GM12892 (cell line): ENCODE results near the gene CDK8.
"Not testable (repeated sequence)": the region's sequence is repeated elsewhere in the genome, so short reads cannot be mapped to it uniquely, and the experiment has no call there.

Experiments
- DNase-seq: peaks from one replicate; pipeline ENCODE4 v3.0.0; 2011; ENCODE audit not compliant: insufficient read length
- FAIRE-seq: peaks from 2 replicates; lab custom pipeline; 2011; peaks lifted over from hg19 to GRCh38; lab: Jason Lieb, UNC
- POLR2A ChIP-seq: IDR thresholded peaks from 2 replicates; pipeline ENCODE4 v1.6.1; 2011; ENCODE audit warnings: low read depth, low read length, control low read depth
- POLR2AphosphoS5 ChIP-seq: IDR thresholded peaks from 2 replicates; pipeline ENCODE4 v1.6.1; 2011; ENCODE audit warnings: low read depth, low read length, control low read depth
- TAF1 ChIP-seq: IDR thresholded peaks from 2 replicates; pipeline ENCODE4 v1.6.1; 2011; ENCODE audit warnings: low read depth, mild to moderate bottlenecking, control low read depth, low read length, borderline replicate concordance

The CDK8 gene

GRCh38 chr13:26299168-26299750 lies 45.3 kb downstream of the CDK8 start:
- FAIRE-seq (no peak), DNase-seq (no peak)
- TF ChIP-seq TAF1 (no peak), POLR2AphosphoS5 (no peak), POLR2A (no peak)

GRCh38 chr13:26300140-26300539 lies 46.2 kb downstream of the CDK8 start:
- TF ChIP-seq POLR2AphosphoS5 (no peak), TAF1 (no peak), POLR2A (no peak)
- FAIRE-seq (no peak), DNase-seq (no peak)

GRCh38 chr13:26305676-26306075 lies 51.7 kb downstream of the CDK8 start:
- no peak for FAIRE-seq

DNA sequence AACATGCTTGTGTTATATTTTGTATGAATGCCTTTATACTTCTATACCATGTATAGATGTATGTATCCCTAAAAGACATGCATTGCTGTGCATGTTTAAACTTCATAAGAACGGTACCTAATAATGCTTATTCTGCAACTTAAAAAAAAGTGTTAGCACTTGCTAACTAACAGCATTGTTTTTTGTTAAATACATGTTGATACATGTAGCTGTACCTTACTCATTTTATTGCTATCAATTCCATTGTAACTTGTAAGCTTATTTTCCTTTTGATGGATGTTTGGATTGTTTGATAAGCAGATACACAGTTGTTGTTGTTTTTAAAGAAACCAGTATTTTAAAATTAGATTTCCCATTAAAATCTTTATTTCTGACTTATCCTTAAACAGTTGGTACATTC lies 53.8 kb downstream of the CDK8 start:
- no peak for TF ChIP-seq POLR2A
- no peak for TF ChIP-seq TAF1
- TF ChIP-seq POLR2AphosphoS5: no peak
- FAIRE-seq: no peak
- no peak for DNase-seq

More at GRCh38 chr13:26305676-26306075, 51.7 kb downstream of the CDK8 start:
- no peak for TF ChIP-seq TAF1
- no peak for TF ChIP-seq POLR2A
- TF ChIP-seq POLR2AphosphoS5: no peak
- DNase-seq: no peak

- no peak for FAIRE-seq
- TF ChIP-seq TAF1 (no peak), POLR2A (no peak), POLR2AphosphoS5 (no peak)
Measured at GRCh38 chr13:26308250-26308649, 54.3 kb downstream of the CDK8 start.

DNA sequence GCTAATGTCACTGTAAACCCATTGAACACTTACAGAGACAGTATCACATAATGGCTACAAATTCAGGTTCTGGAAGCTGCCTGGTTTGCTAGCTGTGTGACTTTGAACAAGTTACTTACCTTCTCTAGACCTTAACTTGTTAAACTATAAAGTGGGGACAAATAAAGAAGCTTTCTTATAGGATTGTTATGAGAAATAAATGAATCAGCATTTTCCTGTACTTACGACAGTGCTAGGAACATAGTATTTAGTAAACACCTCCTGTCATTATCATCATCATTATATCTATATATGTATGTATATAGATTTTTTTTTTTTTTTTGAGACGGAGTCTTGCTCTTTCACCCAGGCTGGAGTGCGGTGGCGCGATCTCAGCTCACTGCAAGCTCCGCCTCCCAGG lies 54.9 kb downstream of the CDK8 start:
- TF ChIP-seq POLR2AphosphoS5 (no peak), TAF1 (no peak), POLR2A (no peak)
- no peak for DNase-seq
- FAIRE-seq: no peak

More at GRCh38 chr13:26308250-26308649, 54.3 kb downstream of the CDK8 start:
- DNase-seq: no peak

DNA sequence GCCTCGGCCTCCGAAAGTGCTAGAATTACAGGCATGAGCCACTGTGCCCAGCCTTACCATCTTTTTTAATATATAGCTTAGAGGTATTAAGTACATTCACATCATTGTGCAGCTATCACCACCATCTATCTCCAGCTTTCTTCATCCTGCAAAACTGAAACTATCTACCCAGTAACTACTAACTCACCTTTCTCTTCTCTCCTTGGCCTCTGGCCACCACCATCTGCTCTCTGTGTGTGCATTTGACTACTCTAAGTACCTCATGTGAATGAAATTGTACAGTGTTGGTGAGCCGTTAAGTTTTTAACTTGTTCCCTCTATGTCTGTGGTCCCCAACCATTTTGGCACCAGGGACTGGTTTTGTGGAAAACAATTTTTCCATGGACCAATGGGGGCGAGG lies 56.1 kb downstream of the CDK8 start:
- no peak for DNase-seq
- TF ChIP-seq POLR2AphosphoS5 (no peak), TAF1 (no peak), POLR2A (no peak)
- no peak for FAIRE-seq

DNA sequence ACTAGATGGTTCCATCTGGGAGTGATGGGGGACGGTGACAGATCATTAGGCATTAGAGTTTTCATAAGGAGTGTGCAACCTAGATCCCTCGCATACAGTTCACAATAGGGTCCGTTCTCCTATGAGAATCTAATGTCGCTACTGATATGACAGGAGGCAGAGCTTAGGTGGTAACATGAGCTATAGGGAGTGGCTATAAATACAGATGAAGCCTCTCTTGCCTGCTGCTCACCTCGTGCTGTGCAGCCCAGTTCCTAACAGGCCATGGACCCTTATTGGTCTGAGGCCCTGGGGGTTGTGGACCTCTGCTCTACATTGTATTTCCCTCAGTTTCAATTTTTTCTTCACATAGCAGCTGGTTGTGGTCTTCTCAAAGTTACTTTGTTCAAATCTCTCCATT lies 56.5 kb downstream of the CDK8 start:
- no peak for FAIRE-seq

GRCh38 chr13:26312019-26312418 lies 58.1 kb downstream of the CDK8 start:
- DNase-seq, FAIRE-seq: not testable (repeated sequence)

More for the DNA sequence above, 56.5 kb downstream of the CDK8 start:
- DNase-seq: no peak
- TF ChIP-seq POLR2AphosphoS5: no peak
- no peak for TF ChIP-seq POLR2A
- no peak for TF ChIP-seq TAF1

- FAIRE-seq: not testable (repeated sequence)
Measured at GRCh38 chr13:26316095-26316494, 62.2 kb downstream of the CDK8 start.

DNA sequence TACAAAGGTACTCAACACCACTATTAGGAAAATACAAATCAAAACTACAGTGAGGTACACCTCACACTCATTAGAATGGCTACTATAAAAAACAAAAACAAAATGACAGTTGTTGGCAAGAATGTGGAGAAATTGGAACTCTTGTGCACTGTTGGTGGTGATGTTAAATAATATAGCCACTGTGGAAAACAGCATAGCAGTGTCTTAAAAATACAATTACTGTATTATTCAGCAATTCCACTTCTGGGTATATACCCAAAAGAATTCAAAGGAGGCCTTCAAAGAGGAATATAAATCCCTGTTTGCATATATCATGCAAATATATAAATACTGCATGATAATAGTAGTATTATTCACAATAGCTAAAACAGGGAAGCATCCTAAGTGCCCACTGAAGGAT lies 66.8 kb downstream of the CDK8 start:
- DNase-seq: no peak
- TF ChIP-seq POLR2AphosphoS5 (no peak), POLR2A (no peak), TAF1 (no peak)
- no peak for FAIRE-seq

More at GRCh38 chr13:26316095-26316494, 62.2 kb downstream of the CDK8 start:
- not testable (repeated sequence) for DNase-seq

DNA sequence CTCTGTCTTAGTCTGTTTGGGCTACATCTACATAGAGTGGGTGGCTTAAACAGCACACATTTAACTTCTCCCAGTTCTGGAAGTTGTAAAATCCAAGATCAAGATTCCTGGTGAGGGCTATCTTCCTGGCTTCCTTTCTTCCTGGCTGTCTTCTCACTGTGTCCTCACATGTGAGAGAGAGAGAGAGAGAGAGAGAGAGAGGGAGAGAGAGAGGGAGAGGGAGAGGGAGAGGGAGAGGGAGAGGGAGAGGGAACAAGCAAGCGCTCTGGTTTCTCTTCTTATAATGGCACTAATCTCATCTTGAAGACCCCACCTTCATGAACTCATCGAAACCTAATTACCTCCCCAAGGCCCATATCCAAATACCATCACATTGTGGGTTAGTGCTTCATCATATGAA lies 69.2 kb downstream of the CDK8 start:
- no peak for TF ChIP-seq POLR2AphosphoS5
- no peak for TF ChIP-seq POLR2A
- no peak for TF ChIP-seq TAF1
- FAIRE-seq (no peak), DNase-seq (no peak)

- DNase-seq: no peak
- no peak for FAIRE-seq
- no peak for TF ChIP-seq TAF1
- no peak for TF ChIP-seq POLR2A
- no peak for TF ChIP-seq POLR2AphosphoS5
Measured at GRCh38 chr13:26323764-26324163, 69.8 kb downstream of the CDK8 start.
